Lung (tissue), 12 donors: Measurements from ENCODE around the gene HIPK2. TPM values are rescaled to one million over a fixed set of nuclear protein-coding genes. Genes with fewer than 3 reads are reported as not detected.

Source experiments
- ATAC-seq: fragments of 200-7000 bp; cut with Tn5 transposase; one replicate; pipeline ENCODE4 v1.9.1; 2020; ENCODE audit warnings: moderate number of reproducible peaks; ENCODE audit not compliant: insufficient read depth, low FRiP score
- DNase-seq, 3 donors: peaks; one replicate each; pipeline ENCODE4 v3.0.0-alpha.2; 2013 to 2017
- H3K27ac ChIP-seq, 2 donors: one replicate each; pipeline ENCODE4 v1.5.1; 2013; ENCODE audit warnings: mild to moderate bottlenecking in 2 of 2, moderate library complexity in 2 of 2, control low read depth in 1 of 2, inconsistent platforms in 1 of 2, low read depth in 1 of 2, low read length in 1 of 2
- H3K27me3 ChIP-seq, 3 donors: one replicate each; pipeline ENCODE4 v1.5.1; 2013; ENCODE audit warnings: low read length in 2 of 3; ENCODE audit not compliant: control insufficient read depth in 3 of 3, insufficient read depth in 3 of 3
- H3K36me3 ChIP-seq, 4 donors: one replicate each; pipeline ENCODE4 v1.5.1; 2013; ENCODE audit warnings: low read length in 4 of 4, mild to moderate bottlenecking in 1 of 4, moderate library complexity in 1 of 4; ENCODE audit not compliant: control insufficient read depth in 4 of 4, insufficient read depth in 4 of 4
- H3K4me1 ChIP-seq, 5 donors: one replicate each; pipeline ENCODE4 v1.5.1; 2013; ENCODE audit warnings: low read length in 5 of 5, mild to moderate bottlenecking in 2 of 5, moderate library complexity in 1 of 5; ENCODE audit not compliant: control insufficient read depth in 5 of 5, insufficient read depth in 5 of 5
- H3K4me3 ChIP-seq: one replicate; pipeline ENCODE4 v1.5.1; 2013; ENCODE audit warnings: mild to moderate bottlenecking, control low read depth, moderate library complexity
- H3K9ac ChIP-seq, 2 donors: one replicate each; pipeline ENCODE4 v1.5.1; 2013; ENCODE audit warnings: low read length in 2 of 2, control low read depth in 1 of 2; ENCODE audit not compliant: insufficient read depth in 1 of 2
- H3K9me3 ChIP-seq, 4 donors: one replicate each; pipeline ENCODE4 v1.5.1; 2013; ENCODE audit warnings: low read length in 3 of 4, mild to moderate bottlenecking in 1 of 4, moderate library complexity in 1 of 4; ENCODE audit not compliant: control insufficient read depth in 4 of 4, insufficient read depth in 3 of 4
- CTCF ChIP-seq: IDR thresholded peaks from 2 replicates; pipeline ENCODE4 v1.5.1; 2012; ENCODE audit warnings: mild to moderate bottlenecking; ENCODE audit errors: control extremely low read depth, extremely low read depth
- WGBS, 2 donors: extraction: QIAGEN DNeasy Blood & Tissue Kit; methylation state at CpG; one replicate each; pipeline ENCODE4 v1.1.7; 2013; 5-methylcytosine and 5-hydroxymethylcytosine counted together
- polyA plus RNA-seq, 2 donors: library from polyadenylated mRNA; stranded (reverse); fragments of 200-250 nt; gene quantifications; one replicate each; pipeline ENCODE4 v1.2.1, GENCODE V29; 2013
- total RNA-seq, 2 donors: library from RNA; depleted of rRNA in 1 of 2; stranded (reverse); fragments of >200 nt in 1 of 2; gene quantifications; one replicate each; pipeline ENCODE4 v1.2.1, GENCODE V29; 2014 to 2021
- donor health status: control.
- donor health status: control.
- donor health status: Bipolar disorder and iron deficiency.
- donor health status: healthy.
- donor health status: DM: yes; HTN: yes; CAD: no.

Gene HIPK2
- total and polyA plus RNA-seq, 4 donors, result 8.7 to 65.1 (median 18.3) TPM

GRCh38 chr7:139588632-139589031 is 189.2 kb downstream of the HIPK2 start:
- Histone ChIP-seq H3K4me3 (no peak overlapping the region), H3K27ac (no peak overlapping the region), H3K9ac (no peak overlapping the region), H3K36me3 (peaks cover 37 to 40% (median 38%) of the 10 kb centered on the region in 4 donors), H3K27me3 (no peaks in the 10 kb centered on the region), H3K4me1 (no peaks in the 10 kb centered on the region), H3K9me3 (no peaks in the 10 kb centered on the region)
- peak in 1 of 3 donors; percentile 18 for DNase-seq
- TF ChIP-seq CTCF, result no peak
- 37 to 62% methylated on average over 7 of the region's 7 CpGs for WGBS, 2 donors
- ATAC-seq, result peak; percentile 66

- Histone ChIP-seq H3K4me1 (no peaks in the 10 kb centered on the region), H3K9ac (no peak overlapping the region), H3K36me3 (peaks cover 34 to 41% (median 38%) of the 10 kb centered on the region in 4 donors), H3K27ac (no peak overlapping the region), H3K9me3 (no peaks in the 10 kb centered on the region), H3K4me3 (no peak overlapping the region), H3K27me3 (no peaks in the 10 kb centered on the region)
- TF ChIP-seq CTCF, result no peak
- 95 to 96% methylated on average over 7 of the region's 7 CpGs for WGBS, 2 donors
- no peak for ATAC-seq
- no peak for DNase-seq
Measured at GRCh38 chr7:139587535-139587934, 190.3 kb downstream of the HIPK2 start.

DNA sequence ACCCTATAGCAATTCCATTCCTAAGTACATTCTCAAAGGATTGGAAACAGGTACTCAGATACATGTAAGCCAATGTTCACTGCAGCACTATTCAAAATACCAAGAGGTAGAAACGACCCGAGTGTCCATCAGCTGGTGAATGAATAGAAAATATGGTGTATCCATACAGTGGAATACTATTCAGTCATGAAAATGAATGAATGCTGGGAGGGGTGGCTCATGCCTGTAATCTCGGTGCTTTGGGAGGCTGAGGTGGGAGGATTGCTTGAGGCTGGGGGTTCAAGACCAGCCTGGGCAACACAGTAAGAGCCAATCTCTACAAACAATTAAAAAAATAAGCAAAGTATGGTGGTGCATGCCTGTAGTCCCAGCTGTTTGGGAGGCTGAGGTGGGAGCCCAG is 191.5 kb downstream of the HIPK2 start:
- ATAC-seq (no peak), DNase-seq (no peak)
- Histone ChIP-seq H3K9me3 (no peaks in the 10 kb centered on the region), H3K4me3 (no peak overlapping the region), H3K9ac (no peak overlapping the region), H3K27me3 (no peaks in the 10 kb centered on the region), H3K4me1 (no peaks in the 10 kb centered on the region), H3K27ac (no peak overlapping the region), H3K36me3 (peaks cover 28 to 47% (median 37%) of the 10 kb centered on the region in 4 donors)
- no peak for TF ChIP-seq CTCF
- 96 to 98% methylated on average over 3 of the region's 3 CpGs for WGBS, 2 donors

GRCh38 chr7:139585042-139585441 is 192.8 kb downstream of the HIPK2 start:
- Histone ChIP-seq H3K4me1 (no peaks in the 10 kb centered on the region), H3K27me3 (no peaks in the 10 kb centered on the region), H3K4me3 (no peak overlapping the region), H3K27ac (no peak overlapping the region), H3K9me3 (no peaks in the 10 kb centered on the region), H3K36me3 (peaks cover 32 to 50% (median 46%) of the 10 kb centered on the region in 4 donors), H3K9ac (no peak overlapping the region)
- WGBS, 2 donors, result 77% methylated on average over 5 of the region's 5 CpGs
- no peak for TF ChIP-seq CTCF
- DNase-seq (no peak), ATAC-seq (no peak)
